ENCODE measurements around the gene GTF2F1.
"Not testable (repeated sequence)": the region's sequence is repeated elsewhere in the genome, so short reads cannot be mapped to it uniquely, and the experiment has no call there.

GTF2F1 gene

GRCh38 chr19:6417713-6418561 is 25.0 kb upstream of the GTF2F1 start:
- DNase-seq (ENCODE audit: low spot score), result no peak

GRCh38 chr19:6416658-6417405 is 23.9 kb upstream of the GTF2F1 start:
- no peak for DNase-seq (ENCODE audit: low spot score)

- DNase-seq (ENCODE audit: low spot score), result no peak
These were observed 22.7 kb upstream of the GTF2F1 start for GRCh38 chr19:6415591-6416190.

- no peak for DNase-seq (ENCODE audit: low spot score)
These were observed 22.0 kb upstream of the GTF2F1 start for GRCh38 chr19:6414793-6415590.

- DNase-seq (ENCODE audit: low spot score), result no peak
These were observed 21.0 kb upstream of the GTF2F1 start for GRCh38 chr19:6413721-6414643.

GRCh38 chr19:6413291-6413690 is 20.3 kb upstream of the GTF2F1 start:
- DNase-seq (ENCODE audit: low spot score), result no peak

- DNase-seq (ENCODE audit: low spot score), result peak; percentile 73
These were observed 19.6 kb upstream of the GTF2F1 start for GRCh38 chr19:6412447-6413091.

GRCh38 chr19:6412061-6412446 is 19.1 kb upstream of the GTF2F1 start:
- DNase-seq (ENCODE audit: low spot score), result no peak

GRCh38 chr19:6409346-6409745 is 16.4 kb upstream of the GTF2F1 start:
- no peak for DNase-seq (ENCODE audit: low spot score)

- DNase-seq (ENCODE audit: low spot score), result no peak
These were observed 13.4 kb upstream of the GTF2F1 start for GRCh38 chr19:6406401-6406800.

- peak; percentile 56 for DNase-seq (ENCODE audit: low spot score)
These were observed 10.1 kb upstream of the GTF2F1 start for GRCh38 chr19:6402837-6403608.

GRCh38 chr19:6402058-6402457 is 9.1 kb upstream of the GTF2F1 start:
- DNase-seq (ENCODE audit: low spot score), result no peak

GRCh38 chr19:6400062-6400944 is 7.3 kb upstream of the GTF2F1 start:
- DNase-seq (ENCODE audit: low spot score), result not testable (repeated sequence)

GRCh38 chr19:6396305-6396704 is 3.3 kb upstream of the GTF2F1 start:
- DNase-seq (ENCODE audit: low spot score), result no peak

GRCh38 chr19:6394831-6395230 is 1.9 kb upstream of the GTF2F1 start:
- DNase-seq (ENCODE audit: low spot score), result no peak

GRCh38 chr19:6393983-6394412 is 1.0 kb upstream of the GTF2F1 start:
- DNase-seq (ENCODE audit: low spot score), result no peak

GRCh38 chr19:6392221-6393073 is 517 bp downstream of the GTF2F1 start:
- no peak for DNase-seq (ENCODE audit: low spot score)

GRCh38 chr19:6387372-6387771 is 5.6 kb downstream of the GTF2F1 start:
- no peak for DNase-seq (ENCODE audit: low spot score)

Measured in HuH-7 (cell line).